AG09309 (cell line): Measurements from ENCODE around the gene PPP6R2.

Experiments
- DNase-seq: peaks from one replicate; pipeline ENCODE4 v3.0.0-alpha.2; 2010; ENCODE audit warnings: low read depth
- H3K4me3 ChIP-seq: 2 replicates; pipeline ENCODE4 v1.5.1; 2011; ENCODE audit warnings: mild to moderate bottlenecking, low read depth, low read length, moderate library complexity; ENCODE audit not compliant: control insufficient read depth
- CTCF ChIP-seq: IDR thresholded peaks from 2 replicates; pipeline ENCODE4 v1.5.1; 2011; ENCODE audit warnings: mild to moderate bottlenecking, low read depth, low read length, inconsistent platforms; ENCODE audit not compliant: insufficient read depth, control insufficient read depth; ENCODE audit errors: missing control alignments

Gene PPP6R2

GRCh38 chr22:50467341-50467740 lies 124.2 kb downstream of the PPP6R2 start:
- DNase-seq = no peak
- H3K4me3 ChIP-seq = no peak overlapping the region
- no peak for TF ChIP-seq CTCF

- TF ChIP-seq CTCF = no peak
- DNase-seq = no peak
- no peak overlapping the region for H3K4me3 ChIP-seq
Observed at GRCh38 chr22:50467773-50468440, 124.8 kb downstream of the PPP6R2 start.

- no peak for DNase-seq
- no peak for TF ChIP-seq CTCF
- no peak overlapping the region for H3K4me3 ChIP-seq
Observed at GRCh38 chr22:50468626-50469025, 125.5 kb downstream of the PPP6R2 start.

- DNase-seq = no peak
- H3K4me3 ChIP-seq = no peak overlapping the region
- TF ChIP-seq CTCF = no peak
Observed at GRCh38 chr22:50469377-50470305, 126.5 kb downstream of the PPP6R2 start.

- H3K4me3 ChIP-seq = no peak overlapping the region
- no peak for TF ChIP-seq CTCF
- DNase-seq = no peak
Observed at GRCh38 chr22:50470491-50470890, 127.4 kb downstream of the PPP6R2 start.

GRCh38 chr22:50471197-50471847 lies 128.2 kb downstream of the PPP6R2 start:
- DNase-seq = no peak
- no peak overlapping the region for H3K4me3 ChIP-seq
- no peak for TF ChIP-seq CTCF
